Hindlimb muscle (tissue), 1 donor: ENCODE measurements around the gene SLC27A1. TPM values are rescaled to one million over a fixed set of nuclear protein-coding genes. Genes with fewer than 3 reads are reported as not detected.
"Not testable (repeated sequence)": the region's sequence is repeated elsewhere in the genome, so short reads cannot be mapped to it uniquely, and the experiment has no call there.

ENCODE experiments used
- DNase-seq: peaks from one replicate; pipeline ENCODE4 v3.0.0-alpha.2; 2013
- polyA plus RNA-seq: library from polyadenylated mRNA; unstranded; fragments of 120-200 nt; gene quantifications from one replicate; pipeline ENCODE4 v1.2.1, GENCODE V29; 2013; ENCODE audit not compliant: insufficient read length

SLC27A1 gene
- polyA plus RNA-seq, 1 donor = 23.4 TPM

- peak; percentile 84 for DNase-seq
Observed at GRCh38 chr19:17539238-17540117, 69.2 kb downstream of the SLC27A1 start.

GRCh38 chr19:17540174-17540573, 69.8 kb downstream of the SLC27A1 start:
- no peak for DNase-seq

GRCh38 chr19:17541184-17541759, 70.9 kb downstream of the SLC27A1 start:
- DNase-seq = no peak

DNA sequence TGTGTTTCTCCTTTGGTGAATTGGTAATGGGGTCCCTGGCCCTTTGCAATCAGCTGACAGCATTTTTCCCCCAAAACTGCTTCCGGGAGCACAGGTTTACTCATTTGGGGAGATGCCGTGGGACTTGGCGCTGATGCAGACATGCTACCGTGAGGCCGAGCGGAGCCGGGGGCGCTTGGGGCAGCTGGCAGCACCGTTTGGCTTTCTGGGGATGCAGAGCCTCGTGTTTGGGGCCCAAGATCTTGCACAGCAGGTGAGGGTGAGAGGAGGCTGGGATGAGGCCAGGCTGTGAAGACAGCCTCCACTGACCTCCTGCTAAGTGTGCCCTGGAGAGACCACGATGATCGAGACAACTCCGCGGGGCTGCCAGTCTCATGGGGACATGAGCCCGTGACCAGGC, 71.7 kb downstream of the SLC27A1 start:
- no peak for DNase-seq

- DNase-seq = no peak
Observed at GRCh38 chr19:17542793-17543582, 72.7 kb downstream of the SLC27A1 start.

DNA sequence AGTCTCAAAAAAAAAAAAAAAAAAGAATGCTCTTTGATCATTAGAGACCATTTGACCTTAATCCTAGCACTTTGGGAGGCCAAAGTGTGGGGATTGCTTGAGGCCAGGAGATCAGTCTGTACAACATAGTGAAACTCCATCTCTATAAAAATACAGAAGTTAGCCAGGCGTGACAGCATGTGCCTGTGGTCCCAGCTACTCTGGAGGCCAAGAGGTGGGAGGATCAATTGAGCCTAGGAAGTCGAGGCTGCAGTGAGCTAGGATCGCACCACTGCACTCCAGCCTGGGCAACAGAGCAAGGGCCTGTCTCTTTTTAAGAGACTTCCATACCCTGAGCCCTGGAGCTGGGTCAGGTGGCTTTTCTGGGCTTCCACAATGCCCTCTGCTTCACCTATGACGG, 73.7 kb downstream of the SLC27A1 start:
- no peak for DNase-seq

DNA sequence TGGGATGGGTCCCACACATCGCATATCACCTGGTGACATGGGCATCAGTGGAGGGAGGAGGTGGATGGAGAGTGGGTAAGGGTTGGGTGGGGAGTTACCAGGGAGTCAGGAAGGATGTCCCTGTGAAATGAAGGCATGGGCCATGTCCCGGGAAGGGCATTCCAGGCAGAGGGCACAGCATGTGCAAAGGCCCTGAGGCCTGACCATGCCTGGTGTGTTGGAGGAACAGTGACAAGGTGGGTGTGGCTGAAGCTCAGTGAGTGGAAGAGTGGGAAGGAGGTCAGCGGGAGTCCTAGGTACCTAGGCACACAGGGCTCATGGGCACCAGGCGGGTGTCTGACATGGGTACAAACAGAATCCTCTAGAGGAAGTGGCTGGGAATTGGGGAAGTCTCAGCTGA, 74.1 kb downstream of the SLC27A1 start:
- no peak for DNase-seq

GRCh38 chr19:17548145-17548544, 77.8 kb downstream of the SLC27A1 start:
- no peak for DNase-seq

DNA sequence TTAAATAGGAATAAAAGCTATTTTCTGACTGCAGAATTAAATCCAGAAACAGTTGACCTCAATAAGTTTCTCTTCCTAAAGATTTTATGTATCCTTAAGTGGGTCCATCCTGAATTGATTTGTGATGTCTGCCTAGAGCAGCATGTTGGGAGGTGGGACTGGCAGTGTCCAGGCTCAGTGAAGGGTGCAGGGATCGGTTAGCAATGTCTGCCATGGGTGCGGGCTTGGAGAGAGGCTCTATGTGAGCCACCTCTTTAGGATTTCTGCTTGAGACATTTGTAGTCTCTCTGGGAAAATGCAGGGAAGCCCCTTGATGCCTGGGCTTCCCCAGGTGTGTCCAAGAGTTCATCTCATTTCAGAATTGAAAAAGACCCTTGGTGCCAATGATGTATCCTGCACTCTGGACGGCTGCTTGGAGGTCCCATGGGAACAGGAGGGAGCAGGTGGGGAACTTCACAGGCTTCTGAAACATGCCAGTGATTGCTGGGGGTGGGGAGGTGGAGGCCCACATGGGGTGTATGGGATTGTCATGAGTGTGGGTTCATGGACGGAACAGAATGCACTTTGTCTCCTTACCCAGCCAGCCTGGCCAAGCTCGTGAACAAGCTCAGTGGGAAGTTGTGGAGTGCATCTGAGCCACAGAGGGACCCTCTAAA, 78.9 kb downstream of the SLC27A1 start:
- DNase-seq = no peak

DNA sequence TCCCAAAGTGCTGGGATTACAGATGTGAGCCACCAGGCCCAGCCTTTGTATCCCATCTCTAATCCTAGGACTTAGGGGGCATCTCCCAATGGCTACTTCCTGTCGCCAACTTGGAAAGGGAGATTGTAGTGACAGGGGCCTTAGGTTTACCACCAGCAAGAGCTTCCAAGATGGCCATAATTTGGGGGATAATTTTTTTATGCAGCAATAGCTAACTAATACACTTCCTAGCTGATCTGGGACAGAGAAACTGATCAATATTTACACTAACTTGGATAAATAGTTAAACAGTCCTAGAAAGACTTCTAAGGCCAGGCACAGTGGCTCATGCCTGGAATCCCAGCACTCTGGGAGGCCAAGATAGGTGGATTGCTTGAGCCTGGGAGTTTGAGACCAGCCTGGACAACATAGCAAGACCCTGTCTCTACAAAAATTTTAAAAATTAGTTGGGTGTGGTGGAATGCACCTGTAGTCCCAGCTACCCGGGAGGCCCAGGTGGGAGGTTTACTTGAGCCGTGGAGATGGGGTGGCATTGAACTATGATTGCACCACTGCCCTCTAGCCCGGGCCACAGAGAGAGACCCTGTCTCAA, 79.8 kb downstream of the SLC27A1 start:
- no peak for DNase-seq

- DNase-seq = not testable (repeated sequence)
Observed at GRCh38 chr19:17552735-17553134, 82.4 kb downstream of the SLC27A1 start.

DNA sequence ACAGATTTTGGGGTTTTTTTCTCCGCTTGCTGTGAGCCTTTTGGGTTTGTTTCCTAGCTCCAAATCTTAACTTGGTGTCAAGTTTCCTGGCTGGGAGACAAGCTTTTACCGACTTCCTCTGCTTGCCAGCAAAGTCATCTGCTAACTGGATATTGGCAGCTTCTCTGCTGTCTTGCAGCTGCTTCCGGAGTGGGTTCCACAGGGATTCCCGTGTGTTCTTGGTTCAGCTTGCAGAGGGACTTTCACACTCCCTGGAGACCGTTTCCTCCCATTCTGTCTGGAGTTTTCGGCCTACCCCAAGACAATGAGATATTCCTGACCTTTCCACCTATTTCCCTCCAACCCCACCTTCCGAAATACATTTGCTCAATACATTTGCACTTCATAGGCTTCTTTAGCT, 82.9 kb downstream of the SLC27A1 start:
- DNase-seq = peak; percentile 88

DNA sequence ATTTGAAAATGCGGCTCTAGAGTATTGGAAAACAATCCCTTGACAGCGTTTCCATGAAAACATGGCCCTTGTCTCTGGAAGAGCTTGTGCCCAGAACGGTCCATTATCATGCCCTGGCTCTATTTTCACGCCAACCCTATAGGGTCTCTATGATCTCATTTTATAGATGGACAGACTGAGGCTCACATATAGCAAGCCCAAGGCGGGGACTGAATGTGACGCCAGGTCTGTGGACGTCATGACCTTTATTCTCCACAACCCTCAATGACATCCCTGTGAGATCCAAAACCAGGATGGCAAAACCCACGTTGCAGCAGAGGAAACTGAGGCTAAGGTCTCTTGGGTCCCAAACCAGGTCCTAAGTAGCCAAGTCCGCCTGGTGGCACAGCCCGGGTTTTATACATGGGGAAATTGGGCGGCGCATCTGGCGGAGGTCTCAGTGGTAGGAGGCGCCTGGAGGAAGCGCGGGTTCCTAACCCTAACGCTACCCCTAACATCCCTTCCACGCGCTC, 84.7 kb downstream of the SLC27A1 start:
- DNase-seq = no peak

- DNase-seq = peak; percentile 97
Observed at GRCh38 chr19:17555480-17555928, 85.2 kb downstream of the SLC27A1 start, which contains the start of gene COLGALT1. COLGALT1 (plus strand) TSS chr19:17555649; CDS start chr19:17555714, 65 bp downstream.

Other genes with a start within 250 kb of the SLC27A1 start
- 8.2 TPM for gene OCEL1, start 244.3 kb upstream of the SLC27A1 start, polyA plus RNA-seq
- 36.0 TPM for gene NR2F6, start 224.6 kb upstream of the SLC27A1 start, polyA plus RNA-seq
- 8.8 TPM for gene USHBP1, start 205.8 kb upstream of the SLC27A1 start, polyA plus RNA-seq
- 105 TPM for gene BABAM1, start 203.1 kb upstream of the SLC27A1 start, polyA plus RNA-seq
- 1.6 TPM for gene ANKLE1, start 188.6 kb upstream of the SLC27A1 start, polyA plus RNA-seq
- gene ABHD8, start 167.1 kb upstream of the SLC27A1 start, polyA plus RNA-seq = 8.5 TPM
- gene MRPL34, start 164.7 kb upstream of the SLC27A1 start, polyA plus RNA-seq = 37.1 TPM
- 37.7 TPM for gene DDA1, start 161.0 kb upstream of the SLC27A1 start, polyA plus RNA-seq
- 8.4 TPM for gene ANO8, start 135.7 kb upstream of the SLC27A1 start, polyA plus RNA-seq
- 14.2 TPM for gene GTPBP3, start 133.0 kb upstream of the SLC27A1 start, polyA plus RNA-seq
- 68.7 TPM for gene PLVAP, start 93.2 kb upstream of the SLC27A1 start, polyA plus RNA-seq
- gene CCDC194, start 76.3 kb upstream of the SLC27A1 start, polyA plus RNA-seq = not detected
- gene BST2, start 64.9 kb upstream of the SLC27A1 start, polyA plus RNA-seq = 11.4 TPM
- gene MVB12A, start 50.5 kb upstream of the SLC27A1 start, polyA plus RNA-seq = 34.9 TPM
- 1.5 TPM for gene TMEM221, start 21.9 kb upstream of the SLC27A1 start, polyA plus RNA-seq
- not detected for gene NXNL1, start 9.6 kb upstream of the SLC27A1 start, polyA plus RNA-seq
- 62.4 TPM for gene PGLS, start 41.1 kb downstream of the SLC27A1 start, polyA plus RNA-seq
- gene COLGALT1, start 85.1 kb downstream of the SLC27A1 start, polyA plus RNA-seq = 82.0 TPM
- gene UNC13A, start 217.8 kb downstream of the SLC27A1 start, polyA plus RNA-seq = 0.10 TPM
- gene MAP1S, start 249.0 kb downstream of the SLC27A1 start, polyA plus RNA-seq = 43.6 TPM